Caki2 (cell line): Measurements from ENCODE around the gene HNRNPDL. TPM values are rescaled to one million over a fixed set of nuclear protein-coding genes. Genes with fewer than 3 reads are reported as not detected.

Experiments
- total RNA-seq: library from RNA; depleted of rRNA; stranded (reverse); fragments of >200 nt; shearing (Covaris generic); gene quantifications from 2 replicates; pipeline ENCODE4 v1.2.3, GENCODE V29; 2014; ENCODE audit warnings: low replicate concordance; rRNA removed

The HNRNPDL gene
- total RNA-seq, 1 experiment from 2014 or later = 140 TPM

Other genes with a start within 250 kb of the HNRNPDL start
- 24.0 and 42.8 TPM in 2 replicates for gene HNRNPD, start 56.5 kb downstream of the HNRNPDL start, total RNA-seq
- 45.0 and 45.2 TPM in 2 replicates for gene ENOPH1, start 128 bp upstream of the HNRNPDL start, total RNA-seq
- gene TMEM150C, start 131.5 kb upstream of the HNRNPDL start, total RNA-seq = 0.14 and 0.20 TPM in 2 replicates